Cardiac fibroblast (primary cell): ENCODE results near the gene CAPN11.

Experiments used
- DNase-seq, 2 donors: peaks; one replicate each; pipeline versions ENCODE4 v3.0.0 to v3.0.0-alpha.2; 2010; ENCODE audit warnings: low read depth in 2 of 2
- H3K4me3 ChIP-seq, 2 donors: replicated peaks in 1 of 2; 1 replicate in 1 of 2; 2 replicates in 1 of 2; pipeline ENCODE4 v1.5.1; 2011; ENCODE audit warnings: low read depth in 2 of 2, low read length in 2 of 2, mild to moderate bottlenecking in 2 of 2, moderate library complexity in 1 of 2
- CTCF ChIP-seq: IDR thresholded peaks from one replicate; pipeline ENCODE4 v1.5.1; 2011; ENCODE audit warnings: low read depth, mild to moderate bottlenecking, low read length, inconsistent platforms

Gene CAPN11

DNA sequence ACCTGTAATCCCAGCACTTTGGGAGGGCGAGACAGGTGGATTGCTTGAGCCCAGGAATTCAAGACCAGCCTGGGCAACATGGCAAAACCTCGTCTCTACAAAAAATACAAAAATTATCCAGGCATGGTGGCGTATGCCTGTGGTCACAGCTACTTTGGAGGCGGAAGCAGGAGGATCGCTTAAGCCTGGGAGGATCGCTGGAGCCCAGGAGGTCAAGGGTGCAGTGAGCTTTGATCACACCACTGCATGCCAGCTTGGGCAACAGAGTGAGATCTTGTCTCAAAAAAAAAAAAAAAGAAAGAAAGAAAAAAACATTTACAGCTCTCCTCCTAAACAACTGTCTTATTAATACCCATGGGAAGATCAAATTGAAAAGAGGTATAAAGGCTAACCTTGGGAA lies 49.3 kb downstream of the CAPN11 start:
- no peak for DNase-seq
- TF ChIP-seq CTCF: no peak
- H3K4me3 ChIP-seq: no peak overlapping the region

GRCh38 chr6:44211284-44211683 lies 52.7 kb downstream of the CAPN11 start:
- no peak for DNase-seq
- no peak overlapping the region for H3K4me3 ChIP-seq
- no peak for TF ChIP-seq CTCF

DNA sequence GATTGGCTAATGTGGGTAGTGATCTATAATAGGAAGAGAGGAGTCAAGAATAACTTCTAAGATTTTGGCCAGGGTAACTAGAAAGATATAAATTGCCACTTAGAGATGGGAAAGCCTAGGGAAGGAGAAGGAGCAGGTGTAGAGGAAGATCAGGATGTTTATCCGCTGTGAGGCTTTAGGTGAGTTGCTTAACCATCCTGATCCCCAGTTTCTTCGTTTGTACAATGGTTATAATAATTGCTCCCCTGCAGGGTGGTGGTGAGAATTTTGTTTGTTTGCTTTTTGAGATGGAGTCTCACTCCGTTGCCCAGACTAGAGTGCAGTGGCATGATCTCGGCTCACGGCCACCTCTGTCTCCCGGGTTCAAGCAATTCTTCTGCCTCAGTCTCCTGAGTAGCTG lies 55.7 kb downstream of the CAPN11 start:
- DNase-seq: no peak
- no peak for TF ChIP-seq CTCF
- no peak overlapping the region for H3K4me3 ChIP-seq

DNA sequence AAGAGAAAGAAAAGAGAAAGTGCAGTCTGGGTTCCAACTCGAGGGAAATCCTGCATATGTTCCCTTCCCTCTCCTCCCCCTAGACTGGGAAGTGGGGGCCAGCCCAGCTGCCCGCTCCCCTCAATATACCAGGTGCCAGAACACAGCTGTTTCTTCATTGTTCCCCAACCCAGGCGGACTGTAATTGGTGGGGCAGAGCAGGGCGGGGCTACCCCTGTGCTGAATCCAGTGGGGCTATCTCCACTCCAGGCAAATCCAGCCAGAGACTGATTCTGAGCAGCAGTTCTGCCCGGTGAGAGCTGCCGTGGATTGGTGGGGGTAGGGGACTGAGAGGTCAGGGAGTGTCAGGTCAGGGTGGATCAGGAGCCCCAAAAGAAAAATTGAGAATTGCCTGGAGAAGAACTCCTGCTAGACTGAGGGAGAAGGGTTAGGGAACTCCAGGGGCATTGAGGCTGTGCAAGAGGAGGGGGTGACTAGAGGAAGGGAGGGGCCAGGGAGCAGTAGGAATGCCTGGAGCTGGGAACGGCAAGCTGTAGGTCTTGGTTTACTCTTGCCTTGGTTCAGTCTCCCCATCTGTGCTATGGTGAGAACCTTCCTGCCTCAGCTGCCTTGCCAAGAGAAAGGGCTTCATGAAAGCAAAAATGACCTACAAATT lies 58.2 kb downstream of the CAPN11 start, which contains the start of gene MYMX:
MYMX (plus strand) TSS at position 250 of the 655 bp plus-strand sequence. CDS start 546 bp downstream, outside the sequence.
- DNase-seq: no peak
- TF ChIP-seq CTCF: no peak
- H3K4me3 ChIP-seq: no peak within 1 kb of the TSS

DNA sequence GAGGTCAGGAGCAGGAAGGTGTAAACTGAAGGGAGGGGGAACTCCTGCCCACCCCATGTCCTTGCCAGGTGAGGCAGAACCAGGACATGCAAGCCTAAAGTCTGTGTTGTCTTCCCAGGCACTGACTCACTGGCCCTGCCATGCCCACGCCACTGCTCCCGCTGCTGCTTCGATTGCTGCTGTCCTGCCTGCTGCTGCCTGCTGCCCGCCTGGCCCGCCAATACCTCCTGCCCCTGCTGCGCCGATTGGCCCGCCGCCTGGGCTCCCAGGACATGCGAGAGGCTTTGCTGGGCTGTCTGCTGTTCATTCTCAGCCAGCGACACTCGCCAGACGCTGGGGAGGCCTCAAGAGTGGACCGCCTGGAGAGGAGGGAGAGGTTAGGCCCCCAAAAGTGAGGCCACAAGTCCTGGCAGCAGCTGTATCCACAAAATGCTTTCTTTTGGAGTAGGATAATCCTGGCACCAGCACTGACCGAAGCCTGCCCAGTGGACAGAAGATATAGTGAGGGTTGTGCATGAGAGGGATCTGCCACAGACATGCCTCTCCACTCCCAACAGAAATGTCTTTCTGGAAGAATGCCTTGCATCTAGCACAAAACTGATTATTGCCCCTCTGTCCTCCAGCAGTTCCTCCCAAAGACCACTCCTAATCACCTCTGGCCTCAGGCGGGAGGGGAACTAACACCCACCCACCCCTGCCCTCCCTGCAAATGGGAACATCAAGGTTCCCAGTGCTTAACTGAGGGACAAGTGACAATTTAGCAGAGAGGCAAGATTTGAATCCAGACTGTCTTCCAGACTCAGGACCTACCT lies 58.9 kb downstream of the CAPN11 start:
- no peak for DNase-seq
- H3K4me3 ChIP-seq: no peak overlapping the region
- TF ChIP-seq CTCF: no peak

DNA sequence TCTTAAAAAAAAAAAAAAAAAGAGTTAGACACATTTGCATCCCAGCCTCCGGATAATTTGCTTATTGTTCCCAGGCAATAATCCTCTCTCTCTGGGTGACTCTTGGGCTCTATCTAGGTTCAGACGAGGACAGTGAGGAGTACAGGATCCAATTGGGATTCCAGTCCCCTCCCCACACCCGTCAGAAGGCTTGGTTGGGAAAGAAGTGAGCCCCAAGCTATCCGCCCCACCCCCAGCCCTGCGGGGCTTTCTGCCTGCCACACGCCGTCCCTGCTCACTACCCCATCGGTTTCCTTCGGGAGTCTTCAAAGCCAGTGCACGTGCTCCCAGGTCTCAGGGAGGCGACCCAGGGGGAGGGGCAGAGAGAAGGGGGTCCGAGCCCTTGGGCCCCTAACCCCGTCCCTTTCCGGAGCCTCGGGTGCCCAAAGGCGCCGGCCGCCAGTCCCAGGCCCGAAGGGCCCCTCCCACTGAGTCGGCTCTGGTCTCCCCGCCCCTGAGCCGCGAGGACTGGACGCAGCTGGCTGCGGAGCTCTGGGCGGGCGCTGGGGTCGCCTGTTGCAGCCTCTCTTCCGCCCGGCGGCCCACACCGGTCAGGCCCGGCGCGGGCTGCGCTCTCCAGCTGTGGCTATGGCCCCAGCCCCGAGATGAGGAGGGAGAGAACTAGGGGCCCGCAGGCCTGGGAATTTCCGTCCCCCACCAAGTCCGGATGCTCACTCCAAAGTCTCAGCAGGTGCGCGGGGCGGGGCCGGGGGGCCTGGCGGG lies 60.6 kb downstream of the CAPN11 start:
- peak; percentile 36 to 71 for DNase-seq
- H3K4me3 ChIP-seq: peak overlapping the region; percentile 30 to 45
- no peak for TF ChIP-seq CTCF
